Fibroblast of peridontal ligament (primary cell): ENCODE measurements around the gene ERICH6B.
"Not testable (repeated sequence)": the region's sequence is repeated elsewhere in the genome, so short reads cannot be mapped to it uniquely, and the experiment has no call there.

ENCODE experiments used
- DNase-seq: peaks from one replicate; pipeline ENCODE4 v3.0.0-alpha.2; 2010; ENCODE audit errors: extremely low read depth

Gene ERICH6B

GRCh38 chr13:45615501-45616101 is at the start of gene ERICH6B:
TSS of gene ERICH6B (minus strand) at chr13:45615739. CDS start at chr13:45597005, 18,734 bp downstream.
- DNase-seq = peak; percentile 6

GRCh38 chr13:45662903-45663302 is 47.4 kb upstream of the ERICH6B start:
- DNase-seq = not testable (repeated sequence)

- no peak for DNase-seq
Measured at GRCh38 chr13:45662162-45662561, 46.6 kb upstream of the ERICH6B start.

GRCh38 chr13:45660458-45660857 is 44.9 kb upstream of the ERICH6B start:
- DNase-seq = not testable (repeated sequence)

DNA sequence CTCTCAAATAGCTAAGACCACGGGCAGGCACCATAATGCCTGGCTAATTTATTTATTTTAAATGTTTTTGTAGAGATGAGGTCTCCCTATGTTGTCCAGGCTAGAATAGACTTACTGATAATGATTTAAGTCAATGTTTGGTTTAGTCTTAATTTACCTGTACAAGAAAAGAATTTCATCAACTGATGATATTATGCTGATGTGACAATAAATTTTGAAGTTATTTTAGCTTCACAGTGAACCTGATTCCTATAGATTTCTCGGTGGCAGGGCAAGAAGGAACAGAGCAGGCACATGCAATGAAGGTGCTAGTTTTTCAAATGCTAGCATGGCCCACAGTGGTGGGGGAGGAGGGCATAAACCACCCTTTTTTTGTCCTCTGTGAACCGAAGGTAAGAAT is 44.0 kb upstream of the ERICH6B start:
- DNase-seq = no peak

GRCh38 chr13:45658586-45659235 is 43.2 kb upstream of the ERICH6B start:
- peak; percentile 49 for DNase-seq

DNA sequence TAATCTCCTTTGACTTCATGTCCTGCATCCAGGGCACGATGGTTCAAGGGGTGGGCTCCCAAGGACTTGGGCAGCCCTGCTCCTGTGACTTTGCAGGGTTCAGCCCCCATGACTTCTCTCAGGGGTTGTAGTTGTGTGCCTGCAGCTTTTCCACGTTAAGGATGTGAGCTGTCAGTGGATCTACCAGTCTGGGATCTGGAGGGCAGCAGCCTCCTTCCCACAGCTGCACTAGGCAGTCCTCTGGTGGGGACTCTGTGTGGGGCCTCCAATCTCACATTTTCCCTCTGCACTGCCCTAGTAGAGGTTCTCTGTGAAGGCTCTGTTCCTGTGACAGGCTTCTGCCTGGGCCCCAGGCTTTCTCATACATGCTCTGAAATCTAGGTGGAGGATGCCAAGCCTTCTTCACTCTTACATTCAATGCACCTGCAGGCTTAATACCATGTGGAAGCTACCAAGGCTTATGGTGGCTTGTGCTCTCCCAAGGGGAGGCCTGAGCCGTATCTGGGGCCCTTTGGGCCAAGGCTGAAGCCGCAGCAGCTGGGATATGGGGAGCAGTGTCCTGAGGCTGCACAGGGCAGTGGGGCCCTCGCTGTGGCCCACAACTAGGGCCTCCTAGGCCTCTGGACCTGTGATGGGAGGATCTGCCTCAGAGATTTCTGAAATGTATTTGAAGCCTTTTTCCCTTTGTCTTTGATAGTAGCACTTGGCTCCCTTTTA is 39.3 kb upstream of the ERICH6B start:
- no peak for DNase-seq

- DNase-seq = not testable (repeated sequence)
Measured at GRCh38 chr13:45645263-45645662, 29.7 kb upstream of the ERICH6B start.

- not testable (repeated sequence) for DNase-seq
Measured at GRCh38 chr13:45642159-45642558, 26.6 kb upstream of the ERICH6B start.

- DNase-seq = not testable (repeated sequence)
Measured at GRCh38 chr13:45635291-45635690, 19.8 kb upstream of the ERICH6B start.

- no peak for DNase-seq
Measured at GRCh38 chr13:45630791-45631190, 15.3 kb upstream of the ERICH6B start.

DNA sequence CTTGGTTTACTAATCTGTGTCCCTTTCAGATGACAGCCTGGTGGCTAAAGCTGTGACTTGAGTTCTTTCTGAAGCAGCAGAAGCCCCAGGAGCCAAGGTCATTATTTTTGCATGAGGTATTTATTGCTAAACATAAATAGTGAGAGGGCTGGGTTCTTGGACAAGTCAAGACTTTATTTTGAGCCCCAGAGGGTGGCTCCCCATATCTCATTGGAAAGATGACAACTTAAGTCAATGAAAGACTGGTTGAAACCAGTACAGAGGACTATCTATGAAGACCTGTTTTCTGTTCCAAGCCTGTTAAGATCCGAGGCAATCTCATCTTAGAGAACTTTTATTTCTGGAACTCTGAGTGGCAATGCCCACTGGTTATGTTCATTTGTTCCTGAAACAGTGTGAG is 14.4 kb upstream of the ERICH6B start:
- DNase-seq = no peak

DNA sequence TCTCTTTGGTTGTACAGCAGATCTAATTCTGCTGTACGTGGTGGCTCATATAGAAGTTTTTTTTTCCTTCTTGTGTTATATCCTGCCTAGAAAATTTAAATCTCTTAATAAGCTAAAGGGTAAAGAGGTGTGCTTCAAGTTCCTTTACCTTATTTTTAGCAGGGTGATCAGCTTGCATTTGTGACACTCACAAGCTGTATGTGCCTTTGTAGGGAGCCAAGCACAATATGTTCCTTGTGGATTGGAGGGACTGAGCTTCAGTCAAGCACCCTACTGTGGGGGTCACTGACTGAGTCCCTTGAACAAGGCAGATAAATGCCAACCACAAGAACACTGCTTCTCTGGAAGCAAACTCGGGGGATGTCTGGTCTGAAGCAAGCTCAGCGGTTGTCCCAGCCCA is 12.6 kb upstream of the ERICH6B start:
- no peak for DNase-seq

- DNase-seq = no peak
Measured at GRCh38 chr13:45627656-45628055, 12.1 kb upstream of the ERICH6B start.

- no peak for DNase-seq
Measured at GRCh38 chr13:45626731-45627374, 11.3 kb upstream of the ERICH6B start.

GRCh38 chr13:45623516-45624090 is 8.1 kb upstream of the ERICH6B start:
- peak; percentile 43 for DNase-seq

- no peak for DNase-seq
Measured at GRCh38 chr13:45621950-45622349, 6.4 kb upstream of the ERICH6B start.

DNA sequence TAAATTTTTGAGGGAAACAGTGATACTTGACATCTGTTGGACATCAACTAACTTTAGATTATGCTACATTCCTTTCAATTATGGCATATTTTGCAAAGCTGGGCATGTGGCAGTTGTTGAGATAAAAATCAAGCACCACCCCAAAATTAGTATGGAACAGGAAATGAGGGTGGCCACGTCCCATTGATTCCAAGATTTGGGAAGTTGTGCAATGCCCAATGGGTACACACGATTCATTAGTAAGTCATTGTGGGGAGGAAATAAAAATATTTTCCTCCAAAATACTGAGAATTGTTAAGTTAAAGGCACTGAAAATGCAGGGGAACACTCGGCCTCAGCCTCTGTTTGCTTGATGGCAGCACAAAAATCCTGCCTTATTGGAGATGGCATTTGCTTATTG is 7.6 kb downstream of the ERICH6B start:
- no peak for DNase-seq

DNA sequence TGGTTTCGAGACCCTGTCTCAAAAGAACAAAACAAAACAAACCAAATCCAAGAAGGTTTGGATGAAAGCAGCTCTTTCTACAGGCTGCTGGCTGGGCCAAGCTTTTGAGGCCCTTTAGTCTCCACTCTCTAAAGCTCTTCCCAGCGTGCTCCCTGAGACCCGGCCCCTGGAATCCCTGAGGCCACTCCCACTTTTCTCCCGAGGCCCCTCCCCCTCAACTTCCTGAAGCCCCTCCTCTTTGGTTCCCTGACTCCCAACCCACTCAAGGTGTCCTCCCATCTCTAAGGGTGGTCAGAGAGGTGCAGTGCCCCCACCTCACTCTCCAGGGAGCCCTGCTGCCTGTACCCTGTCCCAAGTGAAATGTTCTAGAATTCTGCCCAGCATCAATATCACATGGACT is 10.6 kb downstream of the ERICH6B start:
- DNase-seq = no peak

GRCh38 chr13:45603338-45603737 is 12.2 kb downstream of the ERICH6B start:
- no peak for DNase-seq

DNA sequence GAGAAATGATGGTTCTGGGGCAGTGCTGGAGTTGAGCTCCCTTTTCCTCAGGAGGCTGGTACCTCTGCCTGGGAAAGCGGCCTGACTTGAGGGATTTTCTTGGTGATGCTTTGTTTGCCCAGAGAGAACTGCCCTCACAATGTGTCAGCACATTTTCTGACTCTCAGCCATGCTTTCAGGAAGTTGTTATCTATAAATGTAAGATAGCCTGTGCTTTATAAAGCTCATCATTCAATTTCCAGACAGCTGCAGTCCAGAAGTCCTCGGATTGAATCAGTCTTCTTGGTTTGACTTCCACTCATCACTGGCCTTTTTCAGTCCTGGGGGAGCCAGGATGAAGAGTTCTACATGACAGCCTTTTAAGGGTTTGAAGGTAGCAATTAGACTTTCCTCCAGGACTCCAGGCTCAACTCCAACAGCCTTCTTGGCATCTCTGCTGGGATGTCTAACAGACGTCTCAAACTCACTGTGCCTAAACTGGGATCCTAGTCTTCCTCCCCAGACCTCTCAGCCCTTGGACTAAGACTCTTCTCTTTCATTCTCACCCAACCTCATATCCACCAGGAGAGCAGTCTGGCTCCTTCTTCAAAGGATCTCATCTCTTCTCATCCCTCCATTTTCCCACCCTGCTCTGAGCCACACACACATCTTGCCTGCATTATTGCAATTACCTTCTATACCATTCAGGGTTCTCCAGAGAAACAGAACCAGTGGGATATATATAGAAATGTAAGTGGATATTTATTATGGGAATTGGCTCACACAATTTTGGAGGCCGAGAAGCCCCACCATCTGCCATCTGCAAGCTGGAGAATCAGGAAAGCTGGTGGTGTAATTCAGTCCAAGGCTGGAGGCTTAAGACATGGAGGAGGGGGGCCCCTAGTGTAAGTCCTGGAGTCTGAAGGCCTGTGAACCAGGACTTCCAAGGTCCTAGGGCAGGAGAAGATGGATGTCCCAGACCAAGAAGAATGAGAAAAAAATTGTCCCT is 13.1 kb downstream of the ERICH6B start:
- no peak for DNase-seq
